Hematopoietic multipotent progenitor cell (in vitro differentiated cells): Measurements from ENCODE around the gene MED17. TPM values are rescaled to one million over a fixed set of nuclear protein-coding genes. Genes with fewer than 3 reads are reported as not detected.
A peak's percentile ranks its signal among the peaks of the same experiment; 100 is the strongest.

ENCODE experiments used
- DNase-seq, 3 donors: peaks; one replicate each; pipeline ENCODE4 v3.0.0-alpha.2; 2011 to 2015; ENCODE audit warnings: low read depth in 2 of 3, low spot score in 2 of 3
- small RNA-seq: library from RNA; depleted of rRNA; stranded (forward); fragments of <200 nt; gene quantifications from one replicate; pipeline ENCODE3, GENCODE V24; 2012
- total RNA-seq: library from RNA; depleted of rRNA; stranded (reverse); fragments of >200 nt; gene quantifications from one replicate; pipeline ENCODE4 v1.2.3, GENCODE V29; 2012

The MED17 gene
- total RNA-seq, 1 donor, result 41.5 TPM

DNA sequence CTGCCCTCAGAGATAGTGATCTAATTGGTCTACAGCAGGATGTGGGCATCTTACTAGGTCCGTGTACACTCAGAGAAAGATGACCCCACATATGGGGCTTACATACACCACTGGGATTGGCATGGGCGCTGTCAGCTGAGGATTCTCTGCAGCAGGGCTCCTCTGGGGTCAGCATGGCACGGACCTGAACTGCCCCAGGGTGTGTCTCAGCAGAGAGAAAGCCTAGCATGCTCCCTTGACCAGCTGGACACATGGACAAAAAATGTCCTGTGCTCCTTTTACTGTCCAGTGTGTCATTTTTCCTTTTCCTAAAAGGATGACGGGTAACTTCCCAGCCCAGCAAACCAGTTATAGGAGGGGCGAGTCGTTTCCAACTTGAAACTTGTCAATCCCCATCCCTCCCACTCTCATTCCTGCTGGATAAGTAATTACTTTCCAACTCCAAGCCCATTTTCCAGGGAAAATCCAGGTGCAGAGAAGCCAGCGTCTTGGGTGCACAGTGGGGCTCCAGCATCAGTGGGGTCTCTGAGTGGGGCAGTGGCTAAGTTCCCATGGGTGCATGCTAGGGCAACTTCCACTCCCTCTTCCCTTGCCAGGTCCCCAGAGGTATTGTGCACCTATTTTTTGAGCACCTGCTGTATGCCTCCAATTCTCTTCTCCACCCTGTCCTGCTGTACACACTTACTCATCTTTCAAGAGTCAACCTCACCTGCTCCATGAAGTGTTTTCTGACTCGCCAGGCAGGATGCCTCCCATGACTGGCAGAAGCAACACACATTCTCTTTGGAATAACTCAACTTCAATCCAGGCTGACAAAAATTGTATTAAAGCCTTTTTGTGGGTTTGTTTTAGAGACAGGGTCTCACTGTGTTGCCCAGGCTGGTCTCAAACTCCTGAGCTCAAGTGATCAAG is 61.4 kb downstream of the MED17 start:
- DNase-seq, result no peak

DNA sequence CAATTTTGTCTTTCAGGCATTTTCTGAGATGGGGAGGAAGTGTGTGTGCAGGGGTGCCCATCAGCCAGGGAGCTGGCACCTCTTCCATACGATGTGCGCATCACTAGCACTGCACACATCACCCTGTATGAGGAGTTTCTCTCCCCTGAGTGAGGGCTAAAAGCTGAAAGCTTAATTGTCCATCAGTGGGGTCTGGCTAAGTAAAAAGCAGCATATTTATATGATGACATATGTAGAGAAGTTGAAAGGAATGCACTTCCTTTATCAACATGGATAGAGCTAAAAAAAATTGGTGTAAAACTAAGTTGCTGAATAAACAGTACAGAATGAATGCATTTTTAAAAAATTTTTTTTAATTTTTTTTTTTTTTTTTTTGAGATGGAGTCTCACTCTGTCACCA is 62.3 kb downstream of the MED17 start:
- no peak for DNase-seq

DNA sequence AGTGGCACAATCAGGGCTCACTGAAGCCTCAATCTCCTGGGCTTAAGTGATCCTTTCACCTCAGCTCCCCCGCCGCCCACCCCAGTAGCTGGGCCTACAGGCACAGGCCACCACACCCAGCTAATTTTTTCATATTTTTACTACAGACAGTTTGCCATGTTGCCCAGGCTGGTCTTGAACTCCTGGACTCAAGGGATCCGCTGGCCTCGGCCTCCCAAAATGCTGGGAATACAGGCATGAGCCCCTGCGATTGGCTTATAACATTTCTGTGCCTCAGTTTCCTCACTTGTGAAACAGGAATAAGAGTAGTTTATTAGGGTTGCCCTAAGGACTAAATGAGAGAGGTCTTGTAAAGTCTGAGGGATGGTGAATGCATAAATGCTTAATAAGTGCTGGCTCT is 65.1 kb downstream of the MED17 start:
- no peak for DNase-seq

DNA sequence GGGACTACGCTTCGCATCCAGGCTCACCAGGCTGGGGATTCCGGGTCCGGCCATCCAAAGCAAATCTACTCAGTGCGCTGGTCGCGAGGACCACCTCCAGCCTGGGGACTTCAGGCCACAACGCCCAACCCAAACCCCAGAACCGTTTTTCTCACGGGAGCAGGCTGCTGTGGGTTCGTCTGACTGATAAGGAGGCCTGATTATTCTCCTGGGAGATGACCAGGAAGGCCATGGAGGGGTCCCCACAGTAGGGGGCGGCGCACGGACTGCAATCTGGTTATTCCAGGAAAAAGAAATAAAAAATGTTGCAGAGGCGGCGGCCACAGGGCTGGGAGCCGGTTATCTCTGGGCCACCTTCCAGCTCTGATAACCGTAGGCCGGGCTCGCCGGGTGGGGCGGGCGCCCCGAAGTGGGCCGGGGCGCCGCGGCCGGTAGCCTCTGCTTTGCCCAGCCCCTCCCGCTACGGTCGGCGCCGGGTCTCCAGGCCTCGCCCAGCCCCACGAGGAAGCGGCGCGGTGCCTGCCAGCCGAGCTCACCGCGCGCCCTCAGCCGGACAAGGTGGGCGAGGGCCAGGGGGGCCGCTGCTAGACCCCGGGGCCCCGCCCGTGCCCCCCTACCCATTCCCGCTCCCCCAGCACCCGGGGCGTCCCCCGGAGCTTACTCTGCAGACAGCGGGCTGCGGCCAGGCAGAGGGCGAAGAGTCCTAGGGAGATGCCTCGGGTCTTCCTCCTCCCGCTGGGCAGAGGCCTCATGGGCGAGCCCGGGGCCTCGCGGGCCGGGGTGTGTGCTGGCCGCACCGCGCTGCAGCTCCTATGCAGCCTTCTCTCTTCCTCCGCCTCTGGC is 65.9 kb downstream of the MED17 start:
- DNase-seq, result peak in 2 of 3 donors; percentile 18 to 36

DNA sequence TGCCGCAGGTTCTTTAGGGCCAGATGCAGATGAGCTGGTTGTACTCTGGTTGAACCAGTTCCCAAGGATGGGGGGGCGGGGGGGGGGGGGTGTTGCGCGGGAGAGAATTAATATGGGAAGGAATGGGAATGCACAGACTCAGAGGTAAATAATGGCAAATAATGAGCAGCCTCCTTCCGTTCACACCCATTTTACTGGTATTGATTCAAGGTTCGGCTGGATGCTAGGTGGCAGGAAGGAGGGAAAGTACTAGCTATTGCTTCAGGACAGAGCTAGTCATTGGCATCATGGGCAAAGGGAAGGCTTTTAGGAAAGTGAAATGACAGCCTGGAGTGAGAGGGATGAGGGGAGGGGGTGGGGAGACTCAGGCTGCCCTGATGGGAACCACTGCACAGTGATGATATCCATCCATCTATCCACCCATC is 66.5 kb downstream of the MED17 start, which contains the start of gene VSTM5:
TSS of gene VSTM5 (minus strand) at position 25 of the 425 bp plus-strand sequence. CDS start 116 bp downstream, outside the sequence.
- DNase-seq, result no peak

DNA sequence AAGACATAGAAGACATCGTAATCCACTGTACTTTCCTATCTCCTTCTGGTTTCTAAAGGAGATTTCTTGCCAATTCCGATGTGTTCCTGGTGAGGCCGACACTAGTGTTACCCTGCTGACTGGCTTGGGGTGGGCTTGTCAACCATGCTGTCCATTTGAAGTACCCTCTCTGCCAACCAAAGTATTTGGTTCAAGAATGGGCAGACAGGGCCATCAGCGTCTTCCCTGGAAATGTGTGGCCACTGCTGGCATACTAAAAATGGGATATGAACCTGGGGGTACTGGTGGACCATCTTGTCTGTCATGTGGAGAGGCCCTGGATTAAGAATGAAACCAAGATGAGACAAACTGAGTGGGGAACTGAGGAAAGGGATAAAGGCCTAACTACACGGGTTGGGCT is 68.2 kb downstream of the MED17 start:
- DNase-seq, result no peak

DNA sequence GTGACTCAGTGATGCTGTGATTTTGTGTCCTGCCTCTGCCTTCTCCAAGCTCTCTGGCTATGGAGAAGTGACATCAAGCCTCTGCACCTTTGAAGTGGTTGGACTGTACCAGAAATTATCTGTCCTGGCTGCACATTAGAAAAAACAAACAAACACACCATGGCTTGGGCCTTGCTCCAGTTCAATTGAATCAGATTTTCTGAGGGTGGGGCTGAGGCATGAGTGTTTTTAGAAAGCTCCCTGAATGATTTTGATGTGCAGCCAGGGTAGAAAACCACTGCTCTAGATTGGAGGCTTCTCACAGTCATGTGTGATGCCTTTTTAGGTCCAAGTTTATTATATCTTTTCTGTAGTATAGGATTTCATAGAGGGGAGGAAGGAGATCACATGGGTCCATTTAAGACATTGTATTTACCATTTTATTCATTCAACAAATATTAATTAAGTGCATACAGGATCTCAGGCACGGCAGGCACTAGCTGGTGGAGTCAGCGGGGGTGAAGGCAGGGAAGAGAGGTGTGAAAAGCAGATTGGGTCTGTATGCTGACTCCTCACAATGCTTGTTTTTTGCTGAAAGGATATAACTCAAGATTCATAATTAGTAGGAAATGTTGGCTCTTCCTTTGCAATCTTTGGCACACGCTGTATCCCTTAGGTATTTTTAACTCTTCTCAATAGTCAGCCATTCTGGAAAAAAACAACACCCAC is 73.5 kb downstream of the MED17 start:
- DNase-seq, result no peak

DNA sequence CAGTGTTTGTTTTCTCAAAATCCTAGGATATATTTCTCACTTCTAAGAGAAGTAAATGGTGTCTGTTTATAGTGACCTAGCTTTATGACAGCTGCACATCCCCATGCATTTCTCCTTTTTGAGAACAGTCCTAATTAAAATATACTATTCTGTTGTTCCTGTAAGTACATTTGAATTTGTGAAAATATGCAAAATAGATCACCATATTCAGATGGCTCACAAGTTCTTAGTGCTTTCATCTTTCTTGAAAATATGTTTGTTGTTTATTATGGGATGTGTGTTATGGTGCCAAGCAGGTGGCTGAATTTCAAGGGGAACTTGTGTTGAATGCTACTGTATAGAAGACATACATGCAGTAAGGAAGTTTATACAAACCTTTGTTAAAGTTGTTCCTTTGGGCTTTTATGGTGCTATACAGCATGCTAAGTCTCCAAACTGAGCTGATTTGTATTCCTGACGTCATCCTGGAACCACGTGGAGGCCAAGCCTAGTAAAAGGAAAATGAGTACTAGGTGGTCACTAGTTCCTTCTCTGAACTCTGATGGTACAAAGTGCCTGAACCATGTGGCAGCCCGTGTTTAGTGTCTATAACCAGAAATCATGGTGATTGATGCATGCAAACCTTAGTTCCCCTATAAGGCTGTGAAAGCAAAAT is 74.2 kb downstream of the MED17 start:
- DNase-seq, result no peak

DNA sequence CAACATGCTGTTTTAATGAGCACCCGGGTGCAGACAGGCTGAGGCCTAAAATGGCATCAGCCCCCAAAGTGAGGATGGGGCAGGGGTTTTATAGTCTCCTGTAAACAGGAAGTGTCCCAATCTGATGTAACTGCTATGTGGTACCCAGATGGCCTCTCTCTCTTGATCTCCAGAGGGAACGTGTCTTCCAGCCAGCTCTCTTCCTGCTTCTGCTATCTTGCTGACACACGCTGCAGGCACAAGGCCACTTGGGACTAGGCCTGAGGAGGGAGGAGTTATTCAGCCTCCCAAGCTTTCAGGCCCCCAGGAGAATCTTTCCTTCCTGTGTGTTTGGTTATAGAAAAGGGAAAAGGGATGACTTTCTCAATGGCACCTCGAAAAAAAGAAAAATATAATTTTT is 77.7 kb downstream of the MED17 start:
- DNase-seq, result no peak

Small RNA genes within 50 kb of the gene (small RNA-seq; reads per million reads assigned to genes)
- gene RF00019, result not detected
- gene SNORA40, result not detected

Other genes starting within 250 kb of the MED17 start
- gene SMCO4, start 240.9 kb upstream of the MED17 start, total RNA-seq, result 8.1 TPM
- gene CEP295, start 122.6 kb upstream of the MED17 start, total RNA-seq, result 7.0 TPM
- gene TAF1D, start 42.8 kb upstream of the MED17 start, total RNA-seq, result 111 TPM
- gene C11orf54, start 42.6 kb upstream of the MED17 start, total RNA-seq, result 10.0 TPM
- under 0.01 TPM for gene VSTM5, start 66.3 kb downstream of the MED17 start, total RNA-seq
- under 0.01 TPM for gene HEPHL1, start 237.1 kb downstream of the MED17 start, total RNA-seq